ENCODE measurements around the gene EPS8L2. TPM values are rescaled to one million over a fixed set of nuclear protein-coding genes. Genes with fewer than 3 reads are reported as not detected.

Gene EPS8L2
- total and polyA plus RNA-seq, 2 donors (not counting 1 experiment from before 2014, with no cell fraction given): 13.9 to 22.7 TPM

GRCh38 chr11:704781-705645, 1.0 kb upstream of the EPS8L2 start:
- intact Hi-C loops (cut with micrococcal nuclease): no loop called here
- H3K4me3 Mint-ChIP-seq: no peak overlapping the region
- ChIA-PET CTCF (interaction anchor here (0.5 to 1.2 kb wide), 2 partner anchors 17 to 34 kb away, joined by 3 read pairs; no protein-coding TSS in a partner anchor), POLR2A (interaction anchor here (0.6 to 1.7 kb wide), 2 partner anchors 8 to 16 kb away, joined by 4 read pairs; no protein-coding TSS in a partner anchor)
- Histone ChIP-seq H3K79me2 (ENCODE audit: control insufficient read depth, insufficient read depth, low read length) (peaks cover 7% of the 10 kb centered on the region), H3K9me3 (ENCODE audit: control extremely low read depth in 1 of 3, control insufficient read depth in 2 of 3, insufficient read depth in 1 of 3, low read length in 2 of 3) (peaks cover 0 to 4% (median 0%) of the 10 kb centered on the region in 3 donors), H3K4me2 (replicated peaks; ENCODE audit: low read depth, low read length, poor library complexity, severe bottlenecking) (peak overlapping the region; percentile 68), H3K27me3 (replicated peaks in 1 of 4; ENCODE audit: control extremely low read depth in 1 of 4, control insufficient read depth in 3 of 4, insufficient read depth in 4 of 4, low read length in 3 of 4) (peaks cover 0 to 32% (median 12%) of the 10 kb centered on the region in 4 experiments), H3K4me3 (ENCODE audit: control extremely low read depth in 1 of 5, extremely low read depth in 1 of 5, insufficient read depth in 1 of 5, low read depth in 2 of 5, low read length in 4 of 5) (no peak overlapping the region), H3K27ac (ENCODE audit: low read length in 2 of 2) (no peak overlapping the region), H4K20me1 (ENCODE audit: control insufficient read depth, insufficient read depth, low read length, poor library complexity, severe bottlenecking) (peaks cover 12% of the 10 kb centered on the region), H3K4me1 (ENCODE audit: control insufficient read depth in 2 of 2, insufficient read depth in 2 of 2, low read length in 2 of 2) (peaks cover 9 to 13% of the 10 kb centered on the region in 2 donors), H3K36me3 (replicated peaks in 1 of 2; ENCODE audit: control extremely low read depth in 1 of 2, control insufficient read depth in 1 of 2, extremely low read depth in 1 of 2, insufficient read depth in 2 of 2, low read length in 1 of 2) (peaks cover 0 to 13% of the 10 kb centered on the region in 2 experiments), H3K9ac (ENCODE audit: low read length) (no peak overlapping the region), H2AFZ (ENCODE audit: insufficient read depth, low read depth, low read length, poor library complexity, severe bottlenecking) (no peak overlapping the region)
- peaks cover 5% of the 10 kb centered on the region for H3K27me3 Mint-ChIP-seq
- TF ChIP-seq EZH2 (IDR thresholded peaks at IDR 0.05; ENCODE audit: borderline replicate concordance, insufficient read depth, low read depth, low read length, poor library complexity, severe bottlenecking) (no peak), CTCF (IDR thresholded peaks at IDR 0.05) (no peak)
- DNase-seq (no peak), ATAC-seq (ENCODE audit: low read depth) (no peak)
- WGBS (ENCODE audit: insufficient coverage): 87% methylated on average over 27 of the region's 27 CpGs
- peaks cover 5% of the 10 kb centered on the region for H3K4me1 Mint-ChIP-seq
- H3K27ac Mint-ChIP-seq: no peak overlapping the region
- H3K9me3 Mint-ChIP-seq (ENCODE audit: insufficient read depth): no peaks in the 10 kb centered on the region
